Measurements from ENCODE around the gene TEX51. TPM values are rescaled to one million over a fixed set of nuclear protein-coding genes. Genes with fewer than 3 reads are reported as not detected.

TEX51 gene
- total RNA-seq, 1 donor from 2014 or later = not detected

DNA sequence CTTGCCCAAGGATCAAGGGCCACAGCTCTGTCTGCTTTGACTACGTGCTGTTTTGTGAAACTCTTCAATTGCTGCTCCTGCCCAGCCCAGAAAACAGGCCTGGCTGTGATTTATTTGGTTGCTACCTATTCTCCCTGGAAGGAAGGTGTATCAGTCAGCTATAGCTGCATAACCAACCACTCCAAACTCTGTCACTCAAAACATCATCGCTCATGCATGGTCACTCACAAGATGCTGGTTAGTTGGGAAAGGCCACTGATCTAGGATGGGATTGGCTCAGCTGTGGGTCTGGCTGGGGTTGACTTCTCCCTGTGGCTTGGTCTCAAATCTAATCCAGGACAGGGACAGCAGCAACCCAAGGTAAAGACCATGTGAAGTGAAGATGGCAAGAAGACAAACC is 14.6 kb downstream of the TEX51 start:
- no peak for DNase-seq (ENCODE audit: low read depth in 2 of 2)

DNA sequence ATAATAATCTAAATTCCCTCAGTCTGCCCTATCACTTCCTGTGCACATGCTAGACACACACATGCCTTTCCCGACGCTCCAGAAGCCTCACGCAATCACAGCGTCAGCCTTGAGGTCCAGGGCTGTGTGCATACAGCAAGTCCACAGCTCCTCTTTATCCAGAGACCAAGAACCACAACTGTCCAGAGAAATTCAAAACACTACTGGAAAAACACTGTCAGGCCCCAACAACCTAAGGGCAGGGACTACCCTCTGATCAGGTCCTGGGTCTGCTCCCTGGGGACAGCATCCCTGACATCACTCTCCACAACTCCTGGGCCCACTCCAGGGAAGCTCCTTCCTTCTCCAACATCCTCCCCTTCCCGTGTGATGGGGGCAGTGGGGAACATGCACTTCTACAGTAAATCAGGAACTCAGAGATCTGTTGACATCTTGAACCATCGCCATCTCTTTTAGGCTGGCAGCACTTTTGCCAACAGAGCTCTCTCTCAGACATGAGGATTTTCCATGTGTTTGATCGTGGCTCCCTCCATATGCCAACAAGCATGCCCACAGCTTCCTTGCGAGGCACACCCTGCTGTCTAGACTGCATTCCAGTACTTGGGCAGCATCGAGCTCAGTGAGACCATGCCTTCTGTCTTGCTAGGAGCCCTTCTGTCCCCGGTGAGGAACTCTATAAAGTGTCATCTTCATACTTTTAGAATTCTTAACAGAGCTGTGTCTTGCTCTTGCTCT is 15.4 kb downstream of the TEX51 start:
- no peak for DNase-seq (ENCODE audit: low read depth in 2 of 2)

DNA sequence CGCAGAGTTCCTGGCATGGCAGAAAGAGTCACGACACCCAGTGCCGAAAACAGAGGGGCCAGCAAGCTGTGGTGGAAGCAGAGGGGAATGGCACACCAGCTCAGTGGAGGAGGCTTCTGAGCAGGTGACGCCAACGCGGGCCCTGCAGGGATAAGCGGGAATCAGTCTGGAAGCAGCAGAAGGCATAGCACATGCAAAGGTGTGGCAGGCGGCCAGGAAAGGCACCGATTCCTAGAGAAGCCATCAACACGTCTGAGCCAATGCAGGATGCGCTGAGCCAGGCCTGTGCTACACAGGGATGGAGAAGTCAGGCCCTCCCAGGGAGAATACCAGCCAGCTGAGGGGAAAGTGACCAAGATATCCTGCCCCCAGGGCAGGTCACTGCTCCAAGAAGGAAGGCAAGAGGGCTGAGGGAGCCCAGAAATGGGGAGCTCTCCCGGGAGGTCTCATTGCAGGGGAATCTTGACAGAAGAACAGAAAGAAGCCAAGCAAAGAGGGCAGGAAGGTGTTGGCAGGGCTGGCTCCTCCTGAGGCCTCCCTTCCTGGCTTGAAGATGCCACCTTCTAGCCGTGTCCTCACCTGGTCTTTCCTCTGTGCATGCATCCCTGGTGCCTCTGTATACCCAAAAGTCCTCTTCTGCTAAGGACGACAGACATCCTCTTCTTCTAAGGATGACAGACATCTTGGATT is 16.3 kb downstream of the TEX51 start:
- no peak for DNase-seq (ENCODE audit: low read depth in 2 of 2)

DNA sequence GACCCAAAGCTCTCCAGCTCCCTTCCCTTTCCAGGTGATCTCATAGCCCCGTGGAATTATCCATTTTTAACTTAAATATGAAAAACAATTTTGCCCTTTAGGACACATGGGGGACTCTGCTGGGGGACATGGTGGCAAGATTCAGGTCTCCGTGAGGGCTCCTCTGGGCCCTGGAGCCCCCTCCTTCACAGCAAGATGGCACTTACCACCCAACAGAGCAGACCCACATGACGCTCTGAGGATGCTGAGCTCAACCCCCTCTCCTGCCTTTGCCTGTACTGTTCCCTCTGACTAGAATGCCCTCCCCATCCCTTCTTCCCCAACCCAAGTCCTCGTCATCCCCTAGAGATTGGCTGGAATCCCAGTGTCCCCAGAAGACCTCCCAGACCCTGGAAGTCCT is 17.2 kb downstream of the TEX51 start:
- no peak for DNase-seq (ENCODE audit: low read depth in 2 of 2)

DNA sequence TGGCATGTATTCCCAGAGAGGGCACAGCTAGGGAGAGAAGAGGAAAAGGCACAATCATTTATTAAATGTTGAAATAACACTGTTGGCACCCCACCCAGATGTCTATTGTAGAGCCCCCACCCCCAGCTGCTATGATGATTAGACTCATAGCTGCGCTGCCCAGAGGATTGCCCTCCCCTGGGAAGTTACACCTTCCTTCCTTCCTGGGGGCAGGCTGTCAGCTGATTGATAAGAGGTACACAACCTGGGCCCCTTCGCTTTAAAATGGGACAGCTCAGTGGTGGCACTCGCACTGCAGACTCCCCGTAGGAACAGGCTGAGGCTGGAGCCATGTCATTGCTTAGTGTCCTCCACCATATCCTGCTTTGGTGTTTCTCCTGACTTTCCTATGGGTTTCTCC is 18.1 kb downstream of the TEX51 start:
- no peak for DNase-seq (ENCODE audit: low read depth in 2 of 2)

DNA sequence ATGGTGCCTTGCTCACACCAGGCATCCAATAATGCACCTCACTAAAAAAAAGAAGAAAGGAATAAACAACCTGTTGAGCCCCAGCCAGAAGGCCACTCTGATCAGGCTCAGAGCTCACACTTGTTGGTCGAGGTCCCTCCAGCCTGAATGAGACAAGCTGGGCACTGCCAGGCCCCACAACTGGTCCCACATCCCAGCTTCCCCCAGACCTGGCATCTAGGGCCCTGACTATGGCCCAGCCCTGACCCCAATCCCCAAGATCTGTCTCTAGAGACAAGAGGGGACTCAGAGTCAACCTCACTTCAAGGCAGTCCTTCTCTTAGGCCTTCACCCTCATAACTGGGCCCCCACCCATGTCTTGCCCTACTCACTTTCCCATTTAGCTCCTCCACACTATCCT is 22.4 kb downstream of the TEX51 start:
- no peak for DNase-seq (ENCODE audit: low read depth in 2 of 2)

DNA sequence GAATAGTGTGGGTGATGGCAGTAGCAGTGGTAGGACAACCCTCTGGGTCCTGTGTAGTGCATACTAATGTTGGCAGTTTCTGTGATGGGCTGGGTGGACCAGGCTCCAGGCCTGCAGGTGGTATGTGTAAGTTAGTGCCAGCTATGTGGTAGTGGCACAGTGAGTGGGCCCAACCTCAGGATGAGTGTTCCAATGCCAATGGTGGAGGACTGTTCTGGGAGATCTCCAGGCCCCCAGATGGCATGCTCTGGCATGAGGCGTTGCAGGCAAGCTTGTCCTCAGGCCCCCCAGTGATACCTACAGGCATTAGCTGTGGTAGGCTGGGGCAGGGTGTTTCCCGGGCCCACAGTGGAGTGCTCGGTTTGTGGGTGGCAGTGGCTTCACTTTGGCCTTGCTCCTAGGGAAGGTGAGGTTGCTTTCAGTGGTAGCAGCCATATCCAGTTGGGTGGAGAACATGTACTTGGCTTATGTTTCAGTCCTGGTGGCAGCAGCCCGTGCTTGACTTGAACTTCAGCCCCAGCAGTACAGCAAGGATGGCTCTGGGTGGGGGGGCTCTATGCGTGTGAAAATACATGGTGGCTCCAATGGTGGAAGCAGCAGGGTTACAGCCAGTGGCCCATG is 32.4 kb downstream of the TEX51 start:
- DNase-seq (ENCODE audit: low read depth in 2 of 2) = no peak

DNA sequence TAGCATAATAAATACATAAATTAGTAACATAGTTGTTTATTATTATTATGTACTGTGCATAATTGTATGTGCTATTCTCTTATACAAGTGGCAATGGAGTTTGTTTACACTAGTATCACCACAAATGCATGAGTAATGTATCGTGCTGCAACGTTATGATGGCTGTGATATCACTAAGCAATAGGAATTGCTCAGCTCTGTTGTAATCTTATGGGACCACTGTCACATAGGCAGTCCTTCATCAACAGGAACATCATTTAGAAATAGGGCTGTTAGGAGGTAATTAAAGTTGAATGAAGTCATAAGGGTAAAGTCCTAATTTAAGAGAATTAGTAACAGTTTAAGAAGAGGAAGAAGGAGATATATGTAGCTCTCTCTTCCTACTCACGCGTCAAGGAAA is 33.8 kb downstream of the TEX51 start:
- DNase-seq (ENCODE audit: low read depth in 2 of 2) = no peak

DNA sequence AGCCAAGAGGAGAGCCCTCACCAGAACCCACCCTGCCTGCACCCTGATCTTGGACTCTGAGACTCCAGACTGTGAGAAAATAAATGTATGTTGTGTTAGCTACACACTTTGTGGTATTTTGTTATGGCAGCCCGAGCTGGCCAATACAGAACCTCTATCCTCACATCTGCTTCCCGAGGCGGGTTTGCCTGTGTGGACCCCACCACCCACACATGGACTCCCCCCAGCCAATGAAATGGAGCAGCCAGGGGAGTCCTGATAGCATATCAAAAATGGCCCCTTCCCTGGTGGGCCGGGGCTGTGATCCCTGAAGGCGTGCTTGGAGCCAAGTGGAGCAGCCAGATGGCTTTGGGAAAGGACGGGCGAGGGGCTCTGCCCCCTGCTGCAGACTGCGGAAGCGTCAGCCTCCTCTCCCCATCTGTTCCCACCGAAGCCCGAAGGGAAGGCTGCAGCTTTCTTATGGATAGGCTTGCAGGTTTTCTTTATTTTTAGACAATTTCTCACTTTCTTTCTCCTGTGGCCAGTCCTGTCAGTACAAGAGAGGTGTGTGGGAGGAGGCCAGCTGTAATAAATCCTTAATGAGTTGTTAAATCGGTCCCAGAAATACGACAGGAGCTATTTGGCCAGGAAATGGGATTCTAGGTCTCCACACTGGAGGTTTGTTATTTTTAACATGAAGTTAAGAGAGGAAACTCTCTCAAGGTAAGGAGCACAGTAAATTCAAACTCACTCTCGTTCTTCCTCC is 34.4 kb downstream of the TEX51 start:
- no peak for DNase-seq (ENCODE audit: low read depth in 2 of 2)

DNA sequence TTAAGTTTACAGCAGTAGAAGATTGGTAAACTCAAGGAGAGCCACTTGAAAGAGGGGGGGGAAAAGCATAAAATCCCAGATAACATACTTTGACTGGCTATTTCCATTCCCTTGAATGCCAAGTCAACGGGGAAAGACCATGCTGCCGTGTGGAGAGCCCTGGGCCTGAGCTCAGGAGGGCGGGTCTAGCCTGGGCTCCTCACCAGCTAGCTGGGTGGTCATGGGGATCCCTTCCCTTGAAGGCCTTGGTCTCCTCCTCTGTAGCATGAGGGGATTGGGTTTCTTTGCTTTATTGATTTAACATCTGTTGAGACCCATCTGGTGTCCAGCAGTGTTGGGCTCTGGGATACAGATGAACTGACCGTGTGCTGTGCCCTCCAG is 35.0 kb downstream of the TEX51 start:
- no peak for DNase-seq (ENCODE audit: low read depth in 2 of 2)

DNA sequence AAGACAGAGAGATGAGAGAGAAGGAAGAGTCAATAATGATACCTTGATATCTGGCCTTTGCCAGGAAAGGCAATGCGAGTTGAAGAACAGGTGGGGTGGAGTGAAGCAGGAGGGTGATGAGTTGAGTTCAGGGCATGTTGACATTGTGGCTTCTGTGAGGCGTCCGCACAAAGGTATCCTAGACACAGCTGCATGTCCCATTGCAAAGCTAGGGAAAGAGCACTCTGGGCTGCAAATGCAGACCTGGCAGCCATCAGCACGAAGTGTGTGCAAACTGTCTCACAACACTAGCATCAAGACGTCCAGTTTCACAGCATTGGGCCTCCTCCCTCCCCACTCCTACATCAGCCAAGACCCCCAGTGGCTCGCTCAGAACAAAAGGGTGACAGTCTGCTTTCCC is 36.1 kb downstream of the TEX51 start:
- DNase-seq (ENCODE audit: low read depth in 2 of 2) = no peak

DNA sequence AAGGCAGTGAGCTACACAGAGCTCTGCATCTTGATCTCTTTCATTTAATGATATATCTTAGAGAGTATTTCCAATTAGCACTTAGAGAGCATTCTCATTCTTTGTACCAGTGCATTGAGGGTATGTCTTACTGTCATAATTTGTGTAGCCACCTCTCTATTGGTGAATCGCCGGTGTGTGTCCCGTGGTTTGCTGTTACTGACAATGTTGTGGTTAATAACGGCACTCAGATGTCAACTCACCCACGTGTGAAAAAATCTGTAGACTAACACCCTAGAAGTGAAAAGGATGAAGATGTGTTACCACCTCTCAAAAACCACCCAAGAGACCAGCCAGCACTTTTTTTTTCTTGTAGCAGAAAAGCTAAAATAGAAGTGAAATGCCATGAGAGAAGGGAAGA is 37.1 kb downstream of the TEX51 start:
- no peak for DNase-seq (ENCODE audit: low read depth in 2 of 2)

DNA sequence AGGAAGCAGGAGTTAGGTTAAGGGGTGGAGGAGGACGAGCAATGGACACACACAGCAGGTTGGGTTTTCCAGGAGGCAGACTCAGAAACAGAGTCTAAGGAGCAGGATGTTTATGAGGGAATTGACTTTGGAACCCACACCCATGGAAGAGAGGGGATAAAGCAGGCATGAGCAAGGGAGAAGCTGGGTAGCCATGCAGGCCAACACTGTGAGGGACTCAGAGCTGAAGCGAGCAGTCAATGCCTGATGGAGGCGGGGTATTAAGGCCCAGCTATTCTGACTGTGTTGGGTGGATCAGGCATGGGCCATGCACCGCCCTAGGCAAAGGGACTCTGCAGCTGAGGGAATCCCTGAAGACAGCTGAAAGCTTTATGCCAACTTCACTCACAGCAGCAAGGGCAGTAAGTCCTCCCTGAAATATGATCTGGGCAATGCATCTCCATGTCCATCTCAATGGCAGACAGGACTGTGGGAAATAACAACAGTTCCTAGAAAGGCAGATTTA is 37.6 kb downstream of the TEX51 start:
- no peak for DNase-seq (ENCODE audit: low read depth in 2 of 2)

DNA sequence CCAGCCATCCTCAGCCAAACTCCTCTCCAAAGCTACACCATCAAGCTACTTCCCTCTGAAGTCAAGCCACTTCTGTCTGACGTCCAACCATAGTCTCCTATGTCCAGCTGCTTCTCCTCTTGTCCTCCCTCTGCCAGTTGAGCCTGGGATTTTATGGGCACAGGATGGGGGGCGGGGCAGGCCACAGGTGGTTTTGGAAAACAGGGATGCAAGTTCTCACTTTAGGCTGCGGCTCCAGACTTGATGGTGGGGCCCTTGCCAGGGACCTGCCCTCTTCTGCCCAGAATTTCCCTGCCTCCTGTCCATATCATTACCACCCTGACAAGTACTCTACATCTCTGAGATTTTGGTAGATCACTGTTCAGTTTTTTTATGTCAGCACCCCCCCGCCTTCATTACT is 41.6 kb downstream of the TEX51 start:
- no peak for DNase-seq (ENCODE audit: low read depth in 2 of 2)

DNA sequence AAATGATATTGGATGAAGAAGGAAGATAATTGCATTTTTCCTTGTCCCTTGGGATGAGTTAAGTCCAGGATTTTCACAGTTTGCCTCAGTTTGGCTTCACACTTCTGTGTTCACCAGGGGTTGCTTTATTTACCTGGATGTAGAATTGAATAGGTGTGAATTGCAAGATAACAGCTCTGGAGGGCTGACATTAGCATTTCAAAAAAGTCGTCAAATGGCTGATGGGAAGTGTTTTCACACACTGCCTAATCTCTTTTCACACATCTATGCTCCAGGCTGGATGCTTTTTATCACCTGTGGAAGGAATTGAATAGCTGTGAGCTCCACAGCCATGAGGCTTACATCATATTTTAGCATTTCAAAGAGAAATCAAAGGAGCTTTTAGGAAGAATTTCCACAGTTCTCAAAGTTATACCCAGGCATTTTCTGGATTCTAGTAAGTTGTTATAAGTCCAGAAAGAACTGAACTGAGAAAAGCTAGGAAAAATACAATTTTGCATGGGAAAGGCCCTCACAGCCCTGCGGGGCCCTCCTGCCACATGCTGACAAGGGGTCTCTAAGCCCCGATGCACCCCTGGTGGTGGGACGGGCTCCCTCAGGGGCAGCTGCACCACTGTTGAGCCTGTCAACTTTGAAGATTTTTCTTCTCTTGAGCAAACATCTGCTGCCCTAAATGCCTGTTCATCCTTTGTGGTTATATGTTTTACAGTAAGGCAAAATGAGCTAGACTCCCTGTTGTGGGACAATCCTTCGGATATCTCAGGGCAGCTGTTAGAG is 43.9 kb downstream of the TEX51 start:
- DNase-seq (ENCODE audit: low read depth in 2 of 2) = no peak

DNA sequence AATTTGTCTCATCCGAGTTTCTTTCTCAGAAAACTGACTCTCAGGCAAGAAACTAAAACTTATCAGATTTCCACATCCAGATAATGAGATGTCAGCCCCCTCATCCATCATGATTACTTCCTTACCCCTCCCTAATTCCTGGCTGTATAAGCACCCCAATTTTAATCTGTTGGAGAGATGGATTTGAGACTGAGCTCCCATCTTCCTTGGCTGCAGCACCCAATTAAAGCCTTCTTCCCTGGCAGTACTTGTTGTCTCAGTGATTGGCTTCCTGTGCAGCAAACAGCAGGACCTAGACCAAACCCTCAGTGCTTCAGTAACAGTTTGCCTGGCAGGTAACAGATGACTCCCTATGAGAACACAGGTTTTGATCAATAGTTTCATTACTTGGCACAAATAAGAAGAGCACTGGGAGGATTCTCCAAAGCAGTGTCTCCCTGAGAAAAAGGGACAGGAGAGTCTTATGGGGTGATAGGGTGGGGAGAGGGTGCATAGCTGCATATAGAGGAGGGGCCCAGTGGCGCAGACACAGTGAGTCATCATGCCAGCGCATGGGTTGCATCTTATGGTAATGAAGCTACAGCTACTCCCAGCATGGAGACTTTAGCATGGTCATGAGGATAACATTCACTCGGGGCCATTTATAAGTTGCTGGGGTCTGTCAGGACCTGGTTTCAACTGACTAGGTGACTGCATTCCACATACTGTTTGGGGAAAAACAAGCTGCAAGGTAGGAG is 45.1 kb downstream of the TEX51 start:
- DNase-seq (ENCODE audit: low read depth in 2 of 2) = no peak

DNA sequence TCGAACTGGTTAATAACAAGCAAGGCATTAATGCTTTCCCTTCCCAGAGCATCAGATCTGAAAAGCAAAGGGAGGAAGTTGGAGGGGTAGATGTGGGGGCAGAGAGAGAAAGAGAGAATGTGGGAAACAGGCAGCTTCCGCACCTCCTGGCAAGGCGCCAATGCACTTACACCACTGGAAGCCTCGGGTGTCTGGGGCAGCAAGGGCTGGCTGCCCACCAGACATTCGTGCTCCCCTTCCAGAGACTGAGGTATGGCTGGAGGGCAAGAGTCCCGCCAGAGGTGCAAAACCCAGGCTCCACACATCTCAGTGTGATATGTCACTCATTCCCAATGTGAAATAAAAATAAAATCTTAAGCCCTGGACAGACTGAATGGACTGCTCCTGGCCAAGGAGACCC is 46.4 kb downstream of the TEX51 start:
- DNase-seq (ENCODE audit: low read depth in 2 of 2) = no peak

DNA sequence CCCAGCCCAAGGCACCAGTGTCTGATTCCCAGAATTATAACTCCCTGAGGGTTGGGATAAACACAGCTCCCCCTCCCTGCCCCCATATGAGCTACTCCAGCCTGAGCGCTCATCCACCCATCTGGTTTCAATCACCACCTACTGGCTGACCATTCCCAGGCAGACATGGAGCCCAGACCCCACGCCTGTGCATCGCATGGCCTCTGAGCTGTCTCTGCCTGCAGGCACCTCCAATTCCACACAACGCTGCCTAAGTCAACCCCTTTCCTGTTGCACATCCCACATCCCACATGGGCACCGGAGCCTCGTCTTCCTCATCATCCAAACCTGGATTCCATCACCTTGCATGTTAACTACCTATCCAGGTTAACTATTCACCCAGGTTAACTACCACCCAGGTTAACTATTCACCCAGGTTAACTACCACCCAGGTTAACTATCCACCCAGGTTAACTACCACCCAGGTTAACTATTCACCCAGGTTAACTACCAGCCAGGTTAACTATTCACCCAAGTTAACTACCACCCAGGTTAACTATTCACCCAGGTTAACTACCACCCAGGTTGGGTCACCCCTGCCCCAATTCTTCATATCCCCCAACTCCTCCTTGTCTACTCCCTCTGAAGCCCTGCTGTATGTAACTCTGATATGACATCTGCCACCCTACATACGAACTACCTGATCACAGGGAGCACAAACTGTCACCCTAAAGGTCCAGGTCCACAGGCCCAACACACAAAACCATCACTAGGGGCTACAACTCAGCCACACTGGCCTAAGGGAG is 47.8 kb downstream of the TEX51 start:
- DNase-seq (ENCODE audit: low read depth in 2 of 2) = no peak

DNA sequence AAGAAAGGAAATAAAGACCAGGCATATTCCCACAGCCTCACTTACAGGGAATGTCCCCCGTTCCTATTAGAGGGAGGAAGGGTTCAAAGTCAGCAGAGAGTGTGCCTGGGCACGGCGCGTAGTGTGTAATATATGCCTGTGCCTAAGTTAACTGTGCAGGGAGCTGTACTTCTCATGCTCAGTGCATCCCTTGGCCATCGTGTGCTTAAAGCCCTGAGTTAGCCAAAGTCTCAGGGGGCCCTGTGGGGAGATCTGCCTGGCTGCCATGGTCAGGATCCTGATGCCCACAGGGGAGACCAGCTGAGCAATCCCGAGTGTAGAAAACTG is 48.4 kb downstream of the TEX51 start:
- no peak for DNase-seq (ENCODE audit: low read depth in 2 of 2)

DNA sequence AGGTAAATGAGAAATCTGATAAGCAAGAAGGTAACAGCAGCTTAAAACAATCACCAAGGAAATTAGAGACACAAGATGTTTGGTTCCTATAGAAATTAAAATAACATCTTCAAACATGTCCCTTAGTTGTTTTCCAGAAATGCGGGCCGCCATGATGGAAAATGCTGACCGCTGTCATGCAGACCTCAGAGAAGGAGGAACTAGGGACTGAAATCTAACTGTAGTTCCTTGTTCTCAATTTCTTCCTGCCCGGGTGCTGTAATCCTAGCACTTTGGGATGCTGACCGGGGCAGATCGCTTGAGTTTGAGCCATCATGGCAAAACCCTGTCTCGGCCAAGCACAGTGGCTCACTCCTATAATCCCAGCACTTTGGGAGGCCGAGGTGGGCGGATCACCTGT is 51.1 kb downstream of the TEX51 start:
- no peak for DNase-seq (ENCODE audit: low read depth in 2 of 2)

All from dermis microvascular lymphatic vessel endothelial cell (primary cell).